ENCODE data around the gene PC. TPM values are rescaled to one million over a fixed set of nuclear protein-coding genes. Genes with fewer than 3 reads are reported as not detected.

Gene PC
- total RNA-seq, 1 experiment from 2014 or later: 39.1 TPM

DNA sequence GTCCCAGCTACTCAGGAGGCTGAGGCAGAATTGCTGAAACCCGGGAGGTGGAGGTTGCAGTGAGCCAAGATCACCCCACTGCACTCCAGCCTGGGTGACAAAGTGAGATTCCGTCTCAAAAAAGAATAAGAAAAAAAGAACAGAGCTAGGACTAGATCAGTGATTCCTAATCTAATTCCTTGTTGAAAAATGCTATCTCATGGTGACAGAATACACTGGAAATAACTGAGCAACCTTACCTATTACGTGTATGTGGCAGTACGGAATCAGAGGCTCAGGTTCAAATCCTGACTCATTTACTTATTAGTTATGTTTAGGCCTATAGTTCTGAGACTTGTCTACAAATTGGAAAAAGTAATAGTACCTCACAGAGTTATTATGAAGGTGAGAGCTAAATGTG, 134.5 kb downstream of the PC start:
- no peak for TF ChIP-seq EZH2 (IDR thresholded peaks at IDR 0.05; ENCODE audit: borderline replicate concordance, low read depth, low read length, poor library complexity, severe bottlenecking)
- TF ChIP-seq, protein P1, sequence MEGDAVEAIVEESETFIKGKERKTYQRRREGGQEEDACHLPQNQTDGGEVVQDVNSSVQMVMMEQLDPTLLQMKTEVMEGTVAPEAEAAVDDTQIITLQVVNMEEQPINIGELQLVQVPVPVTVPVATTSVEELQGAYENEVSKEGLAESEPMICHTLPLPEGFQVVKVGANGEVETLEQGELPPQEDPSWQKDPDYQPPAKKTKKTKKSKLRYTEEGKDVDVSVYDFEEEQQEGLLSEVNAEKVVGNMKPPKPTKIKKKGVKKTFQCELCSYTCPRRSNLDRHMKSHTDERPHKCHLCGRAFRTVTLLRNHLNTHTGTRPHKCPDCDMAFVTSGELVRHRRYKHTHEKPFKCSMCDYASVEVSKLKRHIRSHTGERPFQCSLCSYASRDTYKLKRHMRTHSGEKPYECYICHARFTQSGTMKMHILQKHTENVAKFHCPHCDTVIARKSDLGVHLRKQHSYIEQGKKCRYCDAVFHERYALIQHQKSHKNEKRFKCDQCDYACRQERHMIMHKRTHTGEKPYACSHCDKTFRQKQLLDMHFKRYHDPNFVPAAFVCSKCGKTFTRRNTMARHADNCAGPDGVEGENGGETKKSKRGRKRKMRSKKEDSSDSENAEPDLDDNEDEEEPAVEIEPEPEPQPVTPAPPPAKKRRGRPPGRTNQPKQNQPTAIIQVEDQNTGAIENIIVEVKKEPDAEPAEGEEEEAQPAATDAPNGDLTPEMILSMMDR (conservative IDR thresholded peaks at IDR 0.05; ENCODE audit: low read depth, low read length): no peak

DNA sequence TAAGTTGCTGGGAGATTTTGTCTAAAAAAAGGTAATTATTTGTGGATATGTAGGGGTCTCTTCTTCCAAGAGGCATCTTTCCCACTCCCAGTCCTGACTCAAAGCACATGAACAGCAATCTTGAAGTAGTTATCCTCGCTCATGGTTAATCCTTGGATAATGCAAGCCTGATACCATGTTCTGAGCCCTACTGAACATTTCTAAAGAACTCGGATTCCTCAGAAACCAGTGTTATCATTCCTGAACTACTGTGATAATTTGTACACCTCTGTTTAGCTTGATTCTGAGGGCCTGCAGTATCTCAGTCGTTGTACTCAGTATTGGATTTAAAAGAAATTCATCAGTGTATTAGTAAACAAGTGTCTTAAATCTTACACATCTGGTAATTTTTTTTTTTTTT, 137.3 kb downstream of the PC start:
- ChIA-PET POLR2A (ENCODE audit: low non-redundant PET) (no interaction called here), CTCF (no interaction called here)
- no TSS peak for BruUV-seq (replicated peaks)
- no peak for TF ChIP-seq EZH2 (IDR thresholded peaks at IDR 0.05; ENCODE audit: borderline replicate concordance, low read depth, low read length, poor library complexity, severe bottlenecking)
- TF ChIP-seq, protein P1 (conservative IDR thresholded peaks at IDR 0.05; ENCODE audit: low read depth, low read length): no peak
- no peaks in the 10 kb centered on the region for H3K9me3 ChIP-seq (ENCODE audit: low read depth, low read length, poor library complexity, severe bottlenecking)
- no peaks in the 10 kb centered on the region for H3K4me1 ChIP-seq (ENCODE audit: insufficient read depth, low read length, poor library complexity, severe bottlenecking)
- no peak overlapping the region for H3K4me3 ChIP-seq (ENCODE audit: low read depth, low read length, poor library complexity, severe bottlenecking)
- no peak for DNase-seq (ENCODE audit: low spot score)
- H3K36me3 ChIP-seq (ENCODE audit: insufficient read depth, low read length, poor library complexity, severe bottlenecking): no peaks in the 10 kb centered on the region
- intact Hi-C loops (cut with micrococcal nuclease; ENCODE audit: unreplicated experiment): no loop called here
- no peaks in the 10 kb centered on the region for H3K27me3 ChIP-seq (replicated peaks; ENCODE audit: insufficient read depth, low read depth, low read length, poor library complexity)
- no peak overlapping the region for H3K27ac ChIP-seq (ENCODE audit: low read depth, low read length, poor library complexity, severe bottlenecking)

More for the DNA sequence above, 134.5 kb downstream of the PC start:
- no TSS peak for BruUV-seq (replicated peaks)
- POLR2A ChIA-PET (ENCODE audit: low non-redundant PET): no interaction called here
- DNase-seq (ENCODE audit: low spot score): no peak
- Histone ChIP-seq H3K27me3 (replicated peaks; ENCODE audit: insufficient read depth, low read depth, low read length, poor library complexity) (no peaks in the 10 kb centered on the region), H3K36me3 (ENCODE audit: insufficient read depth, low read length, poor library complexity, severe bottlenecking) (no peaks in the 10 kb centered on the region), H3K27ac (ENCODE audit: low read depth, low read length, poor library complexity, severe bottlenecking) (no peak overlapping the region), H3K9me3 (ENCODE audit: low read depth, low read length, poor library complexity, severe bottlenecking) (no peaks in the 10 kb centered on the region), H3K4me3 (ENCODE audit: low read depth, low read length, poor library complexity, severe bottlenecking) (no peak overlapping the region), H3K4me1 (ENCODE audit: insufficient read depth, low read length, poor library complexity, severe bottlenecking) (no peaks in the 10 kb centered on the region)
- intact Hi-C loops (cut with micrococcal nuclease; ENCODE audit: unreplicated experiment): no loop called here
- CTCF ChIA-PET: no interaction called here

DNA sequence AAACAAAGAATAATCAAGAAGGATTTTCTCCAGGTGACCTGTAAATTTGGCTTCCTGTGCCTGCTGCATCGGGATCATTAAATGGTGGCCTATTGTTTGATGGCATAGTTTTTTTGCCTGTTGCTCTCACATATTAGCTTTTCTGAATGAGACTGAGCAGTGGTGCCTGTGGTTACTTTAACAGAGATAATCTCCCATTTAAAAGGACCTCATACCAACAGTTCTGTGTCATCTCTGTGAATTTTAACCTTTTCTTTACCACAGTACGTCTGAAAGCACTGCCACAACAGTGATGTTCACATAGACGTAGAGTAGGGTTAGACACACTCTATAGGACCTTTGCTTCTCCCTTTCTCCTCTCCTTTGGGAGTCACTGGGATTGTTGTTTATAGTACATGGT, 137.8 kb downstream of the PC start:
- Histone ChIP-seq H3K4me1 (ENCODE audit: insufficient read depth, low read length, poor library complexity, severe bottlenecking) (no peaks in the 10 kb centered on the region), H3K27me3 (replicated peaks; ENCODE audit: insufficient read depth, low read depth, low read length, poor library complexity) (no peaks in the 10 kb centered on the region), H3K9me3 (ENCODE audit: low read depth, low read length, poor library complexity, severe bottlenecking) (no peaks in the 10 kb centered on the region), H3K27ac (ENCODE audit: low read depth, low read length, poor library complexity, severe bottlenecking) (no peak overlapping the region), H3K36me3 (ENCODE audit: insufficient read depth, low read length, poor library complexity, severe bottlenecking) (no peaks in the 10 kb centered on the region), H3K4me3 (ENCODE audit: low read depth, low read length, poor library complexity, severe bottlenecking) (no peak overlapping the region)
- TF ChIP-seq, protein P1 (conservative IDR thresholded peaks at IDR 0.05; ENCODE audit: low read depth, low read length): no peak
- TF ChIP-seq EZH2 (IDR thresholded peaks at IDR 0.05; ENCODE audit: borderline replicate concordance, low read depth, low read length, poor library complexity, severe bottlenecking): no peak
- DNase-seq (ENCODE audit: low spot score): no peak
- no TSS peak for BruUV-seq (replicated peaks)
- CTCF ChIA-PET: no interaction called here
- POLR2A ChIA-PET (ENCODE audit: low non-redundant PET): no interaction called here
- intact Hi-C loops (cut with micrococcal nuclease; ENCODE audit: unreplicated experiment): no loop called here

Data from A673 (cell line).